HEK293T (cell line): ENCODE data around the gene TBX10.

ENCODE experiments used
- ARNT ChIP-seq: fragments of 450-650 bp; IDR thresholded peaks from 2 replicates; pipeline ENCODE4 v1.6.1; 2017; ENCODE audit warnings: mild to moderate bottlenecking
- ELF4 ChIP-seq: fragments of 450-650 bp; IDR thresholded peaks from 2 replicates; pipeline ENCODE4 v1.6.1; 2017; ENCODE audit warnings: antibody characterized with exemption
- FOXM1 ChIP-seq: fragments of 450-650 bp; IDR thresholded peaks from 2 replicates; pipeline ENCODE4 v1.6.1; 2017; ENCODE audit warnings: mild to moderate bottlenecking, borderline replicate concordance
- HDGF ChIP-seq: fragments of 450-650 bp; IDR thresholded peaks from 2 replicates; pipeline ENCODE4 v1.6.1; 2017; ENCODE audit warnings: antibody characterized with exemption, borderline replicate concordance
- L3MBTL2 ChIP-seq: fragments of 450-650 bp; conservative IDR thresholded peaks from 2 replicates; pipeline ENCODE4 v1.6.1; 2016; ENCODE audit warnings: mild to moderate bottlenecking
- LEF1 ChIP-seq: fragments of 450-650 bp; IDR thresholded peaks from 2 replicates; pipeline ENCODE4 v1.6.1; 2017; ENCODE audit warnings: mild to moderate bottlenecking, borderline replicate concordance
- SP1 ChIP-seq: fragments of 450-650 bp; IDR thresholded peaks from 2 replicates; pipeline ENCODE4 v1.6.1; 2017
- ZNF384 ChIP-seq: fragments of 450-650 bp; IDR thresholded peaks from 2 replicates; pipeline ENCODE4 v1.6.1; 2016

GRCh38 chr11:67592880-67593564, 46.5 kb downstream of the TBX10 start:
- TF ChIP-seq HDGF (no peak), ZNF384 (no peak), LEF1 (no peak), ELF4 (no peak), FOXM1 (no peak), SP1 (no peak), L3MBTL2 (no peak), ARNT (no peak)
